Subcutaneous adipose tissue (tissue), 4 donors: ENCODE results near the gene SLC30A4. TPM values are rescaled to one million over a fixed set of nuclear protein-coding genes. Genes with fewer than 3 reads are reported as not detected.

Experiments used
- total RNA-seq, 4 donors: library from RNA; depleted of rRNA; stranded (reverse); fragments of >200 nt; gene quantifications; one replicate each; pipeline ENCODE4 v1.1.0, GENCODE V29; 2016
- TF ChIP-seq, protein P1 (sequence below): fragments of 450-650 bp; IDR thresholded peaks from one replicate; pipeline ENCODE4 v1.5.1; 2016; ENCODE audit warnings: low read depth, mild to moderate bottlenecking, control low read depth, antibody characterized with exemption, moderate library complexity

SLC30A4 gene
- total RNA-seq, 4 donors from 2014 or later: 8.1 to 10.9 (median 9.2) TPM

DNA sequence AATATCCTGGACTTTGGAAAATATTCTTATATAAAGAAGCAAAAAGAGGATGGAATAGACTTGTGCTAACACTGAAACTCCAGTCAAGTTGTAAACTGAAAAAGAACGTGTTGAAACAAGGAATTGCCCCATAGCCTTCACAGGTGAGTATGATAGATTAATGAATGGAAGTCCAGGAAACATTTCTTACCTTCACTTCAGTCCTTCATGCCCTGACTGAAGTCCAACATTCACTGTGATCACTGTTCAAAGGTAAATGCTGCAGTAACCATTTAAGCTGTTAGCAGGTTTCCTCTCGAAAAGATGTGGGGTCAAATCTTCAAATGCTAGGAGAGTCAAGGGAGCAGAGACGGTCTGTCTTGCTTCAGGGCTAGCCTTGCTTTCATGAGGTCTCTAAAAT, 46.1 kb downstream of the SLC30A4 start:
- TF ChIP-seq, protein P1, sequence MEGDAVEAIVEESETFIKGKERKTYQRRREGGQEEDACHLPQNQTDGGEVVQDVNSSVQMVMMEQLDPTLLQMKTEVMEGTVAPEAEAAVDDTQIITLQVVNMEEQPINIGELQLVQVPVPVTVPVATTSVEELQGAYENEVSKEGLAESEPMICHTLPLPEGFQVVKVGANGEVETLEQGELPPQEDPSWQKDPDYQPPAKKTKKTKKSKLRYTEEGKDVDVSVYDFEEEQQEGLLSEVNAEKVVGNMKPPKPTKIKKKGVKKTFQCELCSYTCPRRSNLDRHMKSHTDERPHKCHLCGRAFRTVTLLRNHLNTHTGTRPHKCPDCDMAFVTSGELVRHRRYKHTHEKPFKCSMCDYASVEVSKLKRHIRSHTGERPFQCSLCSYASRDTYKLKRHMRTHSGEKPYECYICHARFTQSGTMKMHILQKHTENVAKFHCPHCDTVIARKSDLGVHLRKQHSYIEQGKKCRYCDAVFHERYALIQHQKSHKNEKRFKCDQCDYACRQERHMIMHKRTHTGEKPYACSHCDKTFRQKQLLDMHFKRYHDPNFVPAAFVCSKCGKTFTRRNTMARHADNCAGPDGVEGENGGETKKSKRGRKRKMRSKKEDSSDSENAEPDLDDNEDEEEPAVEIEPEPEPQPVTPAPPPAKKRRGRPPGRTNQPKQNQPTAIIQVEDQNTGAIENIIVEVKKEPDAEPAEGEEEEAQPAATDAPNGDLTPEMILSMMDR: no peak

GRCh38 chr15:45474799-45475198, 47.8 kb downstream of the SLC30A4 start:
- TF ChIP-seq, protein P1: no peak

GRCh38 chr15:45473068-45473467, 49.5 kb downstream of the SLC30A4 start:
- TF ChIP-seq, protein P1: no peak

DNA sequence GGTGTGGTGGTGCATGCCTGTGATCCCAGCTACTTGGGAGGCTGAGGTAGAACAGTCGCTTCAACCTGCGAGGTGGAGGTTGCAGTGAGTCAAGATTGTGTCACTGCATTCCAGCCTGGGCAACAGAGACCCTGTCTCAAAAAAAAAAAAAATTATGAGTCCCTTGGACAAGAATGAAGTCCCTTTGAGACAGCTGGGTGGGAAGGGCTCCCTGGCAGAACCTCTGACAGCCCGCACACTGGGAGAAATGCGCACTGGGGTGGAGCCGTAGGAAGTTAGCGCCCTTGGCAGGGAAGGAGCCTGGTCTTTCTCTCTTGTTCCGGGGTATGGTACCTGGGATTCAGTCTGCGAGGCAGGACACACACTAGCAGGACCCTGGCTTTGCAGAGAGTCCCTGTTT, 51.4 kb downstream of the SLC30A4 start:
- TF ChIP-seq, protein P1: no peak

DNA sequence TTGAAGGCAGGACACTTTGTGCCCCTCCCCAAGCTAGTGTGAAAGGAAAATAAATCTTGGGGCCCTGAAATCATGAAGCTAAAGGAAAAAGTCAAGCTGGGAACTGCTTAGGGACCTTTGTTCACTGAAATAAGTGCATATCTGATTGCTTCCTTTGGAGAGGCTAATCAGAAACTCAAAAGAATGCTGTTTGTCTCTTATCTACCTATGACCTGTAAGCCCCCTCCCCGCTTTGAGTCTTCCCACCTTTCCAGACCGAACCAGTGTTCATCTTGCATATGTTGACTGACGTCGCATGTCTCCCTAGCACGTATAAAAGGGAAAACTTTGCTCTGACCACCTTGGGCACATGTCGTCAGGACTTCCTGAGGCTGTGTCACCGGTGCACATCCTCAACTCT, 53.1 kb downstream of the SLC30A4 start:
- TF ChIP-seq, protein P1: no peak

- TF ChIP-seq, protein P1: no peak
These were observed 53.5 kb downstream of the SLC30A4 start for GRCh38 chr15:45469027-45469426.

GRCh38 chr15:45468294-45468693, 54.3 kb downstream of the SLC30A4 start:
- TF ChIP-seq, protein P1: no peak
